Activated naive CD4-positive, alpha-beta T cell (primary cell): ENCODE measurements around the gene EML1.

Experiments used
- DNase-seq, 4 experiments: peaks; one replicate each; lab custom pipeline; 2025; lab: John Stamatoyannopoulos, UW

Gene EML1

DNA sequence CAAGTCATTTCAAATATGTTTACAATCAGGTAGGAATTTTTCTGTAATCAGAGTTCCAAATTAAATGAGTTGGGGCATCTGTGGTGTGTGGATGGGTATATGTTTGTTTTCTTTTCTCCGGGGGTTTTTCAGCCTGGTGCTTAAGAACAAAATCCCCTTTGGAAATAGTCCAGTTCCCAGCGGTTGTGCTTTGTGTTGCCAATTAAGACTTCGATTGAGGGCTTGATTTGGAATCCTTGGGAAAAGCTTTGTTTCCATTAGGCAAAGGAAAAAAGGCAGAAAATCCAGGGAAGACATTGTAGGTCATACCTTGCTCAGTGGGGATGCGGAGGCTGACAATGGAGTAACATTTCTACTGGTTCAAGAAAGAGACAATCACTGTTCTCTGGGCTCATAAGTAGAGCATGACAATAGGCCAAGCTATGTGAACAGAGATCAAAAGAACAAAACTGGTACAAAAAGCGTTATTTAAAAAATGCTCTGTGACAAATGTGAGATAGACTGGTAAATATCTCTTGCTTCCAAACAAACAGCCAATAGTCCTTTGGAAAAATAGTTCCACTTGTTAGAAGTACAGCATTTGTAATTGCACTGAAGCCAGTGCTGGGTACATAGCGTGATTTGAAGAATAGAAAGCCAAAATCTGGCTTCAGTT, 79.7 kb downstream of the EML1 start:
- DNase-seq: no peak

DNA sequence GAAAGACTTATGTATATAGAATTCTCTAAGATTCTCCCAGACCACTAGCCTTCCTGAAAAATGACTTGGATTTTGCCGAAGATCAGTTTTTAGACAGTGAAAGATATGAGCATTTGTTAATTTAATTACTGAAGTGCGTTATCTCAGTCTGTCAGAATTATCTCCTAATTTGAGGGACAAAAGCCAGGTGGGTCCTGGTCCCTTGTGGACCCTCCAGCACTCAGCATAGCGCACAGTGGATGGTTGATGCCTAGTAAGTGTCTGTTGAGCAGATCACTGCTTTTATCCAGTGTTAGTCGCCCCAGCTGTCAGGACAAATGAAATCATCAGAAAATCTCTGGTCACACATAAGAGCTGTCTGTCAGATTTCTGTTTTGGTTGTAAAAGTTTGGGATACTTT, 80.4 kb downstream of the EML1 start:
- no peak for DNase-seq

DNA sequence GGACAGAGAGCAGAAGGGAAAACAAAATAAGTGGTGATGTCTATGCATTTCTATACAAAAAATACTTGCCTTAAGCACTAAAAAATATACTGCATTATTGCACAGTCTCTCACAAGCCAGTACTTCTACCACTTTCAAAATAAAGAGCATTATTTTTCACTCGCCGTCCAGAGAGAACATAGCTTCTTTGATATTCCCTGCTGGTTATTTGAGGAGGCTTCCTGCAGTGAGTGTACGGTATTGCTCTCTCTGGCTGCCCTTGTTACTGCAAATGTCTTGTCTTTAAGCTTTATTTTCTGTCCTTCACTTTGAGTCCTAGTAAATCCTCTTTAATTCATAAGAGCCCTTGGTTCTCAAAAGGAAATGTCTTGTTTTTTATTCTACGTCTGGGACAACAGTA, 81.1 kb downstream of the EML1 start:
- DNase-seq: no peak

DNA sequence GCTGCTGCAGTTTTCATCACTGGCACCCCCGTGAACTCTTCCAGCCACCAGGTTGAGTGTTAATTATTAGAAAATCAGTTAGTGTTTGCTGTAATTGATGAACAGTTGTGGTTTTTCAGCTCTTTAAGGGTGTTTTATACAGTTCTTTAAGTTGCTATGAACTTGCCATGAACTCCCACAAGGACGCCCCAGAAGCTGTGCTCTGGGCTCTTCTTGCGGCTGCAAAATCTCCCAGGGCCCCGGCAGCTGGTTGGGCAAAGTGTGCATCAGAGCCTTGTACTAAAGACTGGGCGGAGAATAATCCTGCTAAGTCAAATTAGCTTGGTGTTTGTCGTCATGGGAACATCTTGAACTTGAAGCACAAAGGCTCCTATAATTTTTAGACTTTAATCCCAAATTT, 82.2 kb downstream of the EML1 start:
- DNase-seq: no peak

DNA sequence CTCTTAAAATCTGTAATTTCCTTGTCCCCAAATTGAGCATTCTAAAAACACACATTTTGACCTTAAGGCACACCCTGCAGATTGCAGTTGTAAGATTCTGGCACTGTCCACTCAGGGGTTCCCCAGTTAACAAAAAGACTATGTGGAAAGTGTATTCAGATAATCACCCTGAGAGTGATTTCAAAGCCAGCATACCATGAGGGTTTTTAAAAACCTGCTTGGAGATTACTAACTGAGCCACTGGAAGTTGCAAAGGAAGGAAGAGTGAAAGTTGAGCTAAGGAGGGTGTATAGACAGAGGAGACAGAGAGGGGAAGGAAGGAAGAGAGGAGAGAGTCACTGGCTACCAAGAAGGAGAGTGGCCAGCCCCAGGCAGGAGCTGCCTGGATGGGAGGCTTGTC, 82.6 kb downstream of the EML1 start:
- no peak for DNase-seq

DNA sequence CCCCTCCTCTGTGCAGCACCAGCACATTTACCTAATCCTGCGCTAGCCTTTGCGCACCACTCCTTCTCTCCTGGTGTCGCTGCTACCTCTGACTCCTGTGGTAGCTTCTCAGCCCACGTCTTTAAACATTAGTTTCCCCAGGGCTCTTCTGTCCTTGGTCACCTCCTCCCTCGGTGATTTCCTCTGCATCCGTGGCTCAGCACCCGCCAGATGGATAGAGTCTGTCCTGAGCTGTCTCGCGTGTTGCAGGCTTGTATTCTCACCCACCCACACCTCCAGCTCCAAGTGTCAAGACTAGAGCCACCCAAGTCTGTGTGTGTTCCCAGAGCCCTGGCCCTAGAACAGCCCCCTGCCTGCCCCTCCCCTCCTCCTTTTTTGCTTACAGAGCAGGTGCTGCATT, 83.2 kb downstream of the EML1 start:
- no peak for DNase-seq

DNA sequence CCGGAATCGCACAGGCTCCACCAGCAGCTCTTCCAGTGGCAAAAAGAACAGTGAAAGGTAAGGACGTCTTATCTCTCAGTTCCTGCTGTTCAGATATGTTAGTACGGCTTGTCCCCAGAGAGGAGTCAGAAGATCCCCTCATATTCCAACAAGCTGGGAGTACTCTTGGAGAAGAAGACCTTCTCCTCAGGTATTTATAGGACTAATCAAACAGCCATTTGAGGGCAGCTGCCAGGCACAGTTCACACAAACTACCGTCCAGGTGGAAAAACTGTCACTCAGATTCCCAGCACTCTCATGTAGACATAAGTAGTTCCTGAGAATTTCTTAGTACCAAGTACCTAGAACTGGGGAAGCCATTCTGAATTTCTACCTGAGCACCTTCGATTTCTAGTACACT, 85.3 kb downstream of the EML1 start:
- no peak for DNase-seq

DNA sequence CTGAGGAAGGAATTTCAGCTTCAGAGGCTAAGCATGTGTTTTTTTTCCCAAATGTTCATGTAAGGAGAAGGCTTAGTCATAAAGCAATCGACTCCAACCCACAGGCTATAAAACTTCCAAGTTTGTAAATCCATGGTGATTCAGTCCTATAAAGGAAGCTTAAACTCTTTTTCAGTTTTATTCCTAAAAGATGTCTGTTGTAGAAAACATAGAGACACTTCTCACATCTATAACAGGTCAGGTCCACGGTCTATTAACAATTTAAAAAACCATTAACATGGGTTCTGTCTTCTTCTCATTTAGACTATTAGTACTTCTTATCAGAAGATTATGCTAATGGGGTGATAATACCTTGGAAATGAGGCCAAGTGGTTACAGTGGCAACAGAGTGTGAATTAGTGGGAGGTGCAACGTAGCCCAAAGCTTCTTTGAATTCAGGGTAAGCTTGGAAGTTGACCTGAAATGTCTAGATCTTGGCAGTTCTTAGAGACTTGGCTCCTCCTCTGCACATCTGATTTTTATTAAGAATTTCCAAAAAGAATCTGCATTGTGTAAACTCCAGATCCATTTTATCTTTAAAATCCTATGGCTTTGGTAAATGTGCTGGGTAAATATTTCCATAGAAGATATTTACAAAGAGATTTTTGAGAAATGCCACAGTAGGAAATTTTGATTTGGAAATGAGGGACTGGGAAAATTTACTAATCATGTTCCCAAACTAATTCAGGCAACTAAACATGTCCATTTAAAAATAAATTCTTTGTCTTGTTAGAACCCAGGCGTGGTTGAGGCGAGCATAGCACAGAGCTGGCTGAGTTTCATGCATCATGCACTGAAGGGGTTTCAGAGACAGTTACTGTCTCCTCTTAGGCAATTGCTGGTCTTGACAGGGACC, 86.4 kb downstream of the EML1 start:
- no peak for DNase-seq

DNA sequence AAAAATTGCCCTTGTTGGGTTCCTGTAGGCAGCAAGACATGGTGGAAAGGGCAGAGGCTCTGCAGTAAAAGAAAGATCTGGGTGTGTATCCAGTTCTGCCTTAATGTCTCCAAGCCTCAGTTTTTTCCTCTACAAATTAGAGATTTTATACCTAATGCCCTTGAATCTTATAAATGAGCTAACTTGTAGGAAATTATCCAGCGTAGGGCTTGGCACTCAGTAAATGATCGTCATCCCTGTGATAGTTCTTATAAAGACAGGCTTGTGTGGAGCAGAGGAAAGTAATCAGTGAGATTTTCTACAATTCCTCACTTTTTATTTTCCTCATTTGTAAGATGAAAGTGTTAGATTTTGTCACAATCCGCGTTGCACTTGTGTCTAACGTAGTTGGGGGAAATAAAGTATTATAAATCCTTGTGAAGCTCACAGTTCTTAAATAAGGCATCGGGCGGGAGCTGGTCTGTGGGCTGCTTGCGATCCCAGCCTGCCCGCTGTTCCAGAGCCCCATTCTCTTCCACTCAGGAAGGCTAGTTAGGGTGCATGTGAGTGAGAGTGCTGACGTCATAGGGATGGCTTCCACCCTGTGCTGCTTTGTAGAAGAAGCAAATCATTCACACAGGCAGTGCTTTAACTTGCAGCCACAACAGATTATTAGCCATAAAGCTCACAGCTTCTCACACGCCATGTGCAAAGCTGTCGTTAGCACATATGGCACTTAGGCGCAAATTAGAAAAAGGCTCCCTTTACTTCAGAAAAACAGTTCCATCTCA, 87.6 kb downstream of the EML1 start:
- no peak for DNase-seq

DNA sequence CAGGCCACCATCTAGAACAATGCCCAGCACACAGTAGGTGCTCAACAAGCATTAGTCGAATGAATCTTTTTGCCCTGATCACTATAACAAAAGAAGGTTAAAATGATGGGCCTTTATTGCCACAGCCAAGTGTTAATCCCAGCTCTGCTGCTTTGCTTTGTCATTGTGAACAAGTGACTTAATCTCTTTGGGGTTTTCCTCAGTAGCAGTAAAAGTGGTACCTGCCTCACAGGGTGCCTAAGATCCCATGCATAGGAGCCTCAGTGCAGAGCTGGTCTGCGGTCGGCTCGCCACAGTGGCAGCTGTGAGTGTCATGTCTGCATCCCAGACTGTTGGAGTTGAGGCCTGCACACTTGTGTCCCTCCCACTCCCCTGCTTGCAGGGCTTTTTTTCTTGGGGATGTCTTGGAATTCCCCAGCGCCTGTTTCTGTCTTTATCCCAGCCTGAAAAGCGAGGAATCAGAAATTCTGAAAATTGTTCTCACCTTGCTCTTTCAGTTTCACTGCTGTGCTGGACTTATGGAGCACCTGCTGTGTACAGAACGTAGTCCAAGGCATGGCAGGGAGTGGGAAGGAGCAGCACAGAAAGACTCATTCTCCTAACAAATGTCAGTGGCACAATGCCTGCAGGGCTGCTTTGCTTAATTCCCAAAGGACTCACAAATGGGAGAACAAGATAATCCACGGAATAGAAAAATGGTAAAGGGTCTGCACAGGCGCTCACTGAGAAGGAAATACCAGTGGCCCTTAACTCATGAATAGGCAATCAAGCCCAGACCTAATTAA, 90.8 kb downstream of the EML1 start:
- DNase-seq: no peak

DNA sequence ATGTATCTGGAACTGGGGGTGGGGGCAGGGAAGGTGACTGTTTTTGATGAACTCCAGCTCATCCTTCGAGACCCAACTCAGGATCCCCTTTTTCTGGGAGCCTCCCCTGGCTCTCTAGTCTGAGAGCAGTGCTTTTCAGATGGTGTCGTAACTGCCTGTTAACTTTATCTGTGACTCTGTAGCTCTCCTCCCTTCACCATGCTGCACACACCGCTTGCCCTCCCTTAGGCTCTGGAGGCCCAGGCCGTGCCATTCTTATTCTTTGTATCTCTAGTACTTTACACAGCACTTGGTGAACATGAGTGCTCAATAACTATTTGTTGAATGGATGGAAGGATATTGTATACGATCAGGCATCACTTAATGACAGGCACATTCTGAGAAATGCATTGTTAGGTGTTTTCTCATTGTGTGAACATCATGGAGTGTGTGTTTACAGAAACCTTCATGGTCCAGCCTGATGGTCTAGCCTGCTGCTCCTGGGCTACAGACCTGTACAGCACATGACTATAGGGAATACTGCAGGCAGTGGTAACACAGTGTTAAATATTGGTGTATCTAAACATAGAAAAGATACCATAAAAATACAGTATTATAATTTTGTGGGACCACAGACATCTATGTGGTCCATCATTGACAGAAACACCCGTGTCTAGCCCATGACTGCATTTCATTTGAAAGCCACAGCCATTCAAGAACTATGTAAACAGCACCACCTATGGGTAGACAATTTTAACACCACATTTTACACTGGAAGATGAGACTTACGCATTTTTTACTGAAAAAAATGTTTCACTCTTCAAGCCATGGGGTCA, 91.8 kb downstream of the EML1 start:
- DNase-seq: no peak

DNA sequence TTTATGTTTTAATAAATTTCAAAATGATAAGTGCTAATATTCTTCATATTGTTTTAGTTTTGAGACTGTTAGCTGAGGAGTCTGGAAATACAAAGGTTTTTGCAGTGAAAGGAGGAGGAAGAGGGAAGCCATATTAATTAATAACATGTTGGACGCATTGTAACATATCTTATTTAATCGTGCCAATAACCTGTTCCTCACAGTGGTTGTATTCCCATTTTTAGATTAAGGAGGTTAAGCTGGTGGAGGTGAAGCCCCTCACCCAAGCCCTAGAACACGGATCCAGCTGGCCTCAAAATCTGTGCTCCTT, 92.4 kb downstream of the EML1 start:
- no peak for DNase-seq

DNA sequence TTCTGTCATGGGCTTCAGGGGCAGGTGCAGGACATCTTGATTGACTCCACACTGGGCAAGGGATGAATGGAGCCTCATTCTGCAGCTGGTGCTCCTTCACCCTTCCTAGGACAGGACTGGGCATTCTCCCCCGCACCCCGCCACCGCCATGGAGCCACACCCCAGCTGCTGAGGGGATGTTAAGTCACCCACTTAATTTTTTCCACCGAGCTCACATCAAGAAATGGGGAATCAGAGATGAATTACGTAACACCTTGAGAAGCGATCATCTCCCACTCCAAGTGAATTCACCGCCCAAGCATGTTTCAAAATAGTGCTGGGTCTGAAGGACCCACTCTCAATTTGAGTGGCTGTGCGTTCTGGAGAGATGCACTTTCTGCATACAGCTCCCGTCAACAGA, 94.2 kb downstream of the EML1 start:
- DNase-seq: no peak

DNA sequence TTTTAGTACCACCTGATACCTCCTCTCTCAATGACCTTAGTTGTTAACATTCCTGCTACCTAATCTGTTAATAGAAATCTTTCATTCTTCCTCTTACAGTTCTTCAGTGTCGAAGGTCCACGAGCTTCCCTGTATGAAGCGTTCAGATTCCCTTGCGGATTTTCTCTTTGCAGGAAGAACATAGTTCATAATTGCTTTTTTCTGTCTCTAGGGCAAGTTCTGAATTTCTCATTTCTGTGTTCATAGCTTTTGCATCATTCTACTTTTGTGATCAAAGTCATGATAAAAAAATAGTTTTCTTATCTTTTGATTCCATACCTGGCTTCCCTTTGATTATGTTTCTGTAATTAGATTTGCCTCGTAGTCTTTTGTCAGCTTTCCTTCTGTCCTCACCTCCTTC, 94.9 kb downstream of the EML1 start:
- DNase-seq: no peak

DNA sequence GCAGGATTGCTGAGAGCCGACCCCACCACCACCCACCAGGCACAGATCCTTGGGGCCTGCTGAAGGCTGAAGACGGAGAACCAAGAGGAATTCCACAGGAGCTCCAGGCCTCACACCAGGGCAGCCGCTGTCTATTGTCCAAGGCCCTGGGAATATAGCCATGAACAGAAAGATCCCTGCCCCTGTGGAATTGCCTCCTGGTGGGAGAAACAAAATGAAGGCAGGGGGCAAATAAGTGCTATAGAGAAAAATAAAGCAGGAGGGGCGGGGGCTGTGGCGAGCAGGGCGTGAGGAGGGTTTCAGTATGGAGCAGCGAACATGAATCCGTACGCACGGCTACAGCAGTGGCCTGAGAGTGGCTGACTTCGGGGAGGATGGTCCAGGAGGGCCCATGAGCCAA, 96.1 kb downstream of the EML1 start:
- DNase-seq: no peak

DNA sequence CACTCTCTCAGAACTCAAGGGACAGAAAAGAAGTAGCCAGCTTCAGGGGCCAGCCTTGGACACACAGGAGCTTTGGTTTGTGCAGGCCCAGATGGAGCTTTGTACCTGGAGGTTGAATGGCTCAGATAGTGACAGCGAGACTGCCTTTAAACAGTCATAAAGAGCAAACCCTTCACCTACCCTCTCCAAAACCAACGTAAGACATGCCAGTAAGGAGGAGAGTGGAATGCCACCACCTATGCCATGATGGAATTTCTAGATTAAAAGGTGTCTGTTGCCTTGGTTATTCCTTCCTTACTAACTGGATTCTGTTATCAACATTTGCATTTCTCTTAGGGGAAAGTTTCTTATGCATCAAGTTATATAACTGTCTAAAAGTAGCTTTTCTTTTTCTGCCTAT, 98.1 kb downstream of the EML1 start:
- no peak for DNase-seq

DNA sequence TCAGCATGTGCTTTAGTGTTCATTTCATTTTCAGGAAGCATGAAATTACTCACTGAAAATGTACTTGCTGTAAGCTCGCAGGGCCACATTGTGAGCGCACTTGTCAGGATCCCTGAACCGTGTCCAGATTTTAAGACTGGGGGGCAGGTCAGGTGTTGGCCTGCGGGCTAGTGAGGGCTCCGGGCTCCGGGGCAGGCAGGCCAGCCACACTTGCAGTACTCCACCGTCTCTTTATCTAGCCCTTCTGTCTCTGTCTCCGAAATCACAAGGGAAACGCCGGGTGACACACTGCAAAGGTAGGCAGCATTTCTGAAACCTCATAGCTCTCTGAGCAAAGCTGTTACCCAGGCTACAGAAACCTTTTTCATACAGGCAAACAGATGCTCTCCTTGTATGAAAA, 98.7 kb downstream of the EML1 start:
- DNase-seq: no peak

DNA sequence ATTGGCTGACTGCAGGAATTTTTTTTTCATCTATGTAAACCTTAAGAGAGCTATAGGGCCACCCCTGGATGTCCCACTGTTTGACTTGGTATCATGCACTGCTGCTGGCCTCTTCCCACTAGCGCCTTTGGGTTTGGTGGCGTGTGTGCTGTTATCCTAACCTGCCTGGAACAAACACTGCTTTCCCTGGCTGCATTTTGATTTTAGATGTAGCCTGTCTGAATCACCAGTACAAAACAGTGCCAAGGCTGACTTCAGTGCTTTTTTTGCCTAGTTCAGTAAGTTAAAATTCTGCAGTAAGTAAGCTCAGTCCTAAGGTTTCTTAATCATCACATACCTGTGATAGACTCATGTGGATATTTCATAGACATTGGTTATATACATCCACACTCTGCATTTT, 99.2 kb downstream of the EML1 start:
- no peak for DNase-seq

DNA sequence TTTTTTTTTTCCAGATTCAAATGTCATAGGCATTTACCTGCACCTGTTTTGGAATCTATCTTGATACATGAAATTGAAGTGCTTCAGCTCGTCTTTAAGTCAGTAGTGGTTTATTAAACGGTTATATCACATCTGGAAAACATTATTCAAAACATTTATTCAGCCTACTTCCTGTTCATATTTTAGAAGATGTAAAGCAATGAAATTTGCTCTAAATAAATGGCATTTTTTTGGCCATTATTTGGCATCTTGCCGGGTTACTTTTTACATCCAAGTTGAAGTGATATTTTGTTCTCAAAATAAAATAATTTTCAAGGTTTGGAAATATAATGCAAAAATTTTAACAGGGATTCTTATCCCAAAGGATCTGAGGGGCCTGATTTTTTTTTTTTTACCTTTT, 103.1 kb downstream of the EML1 start:
- DNase-seq: no peak

DNA sequence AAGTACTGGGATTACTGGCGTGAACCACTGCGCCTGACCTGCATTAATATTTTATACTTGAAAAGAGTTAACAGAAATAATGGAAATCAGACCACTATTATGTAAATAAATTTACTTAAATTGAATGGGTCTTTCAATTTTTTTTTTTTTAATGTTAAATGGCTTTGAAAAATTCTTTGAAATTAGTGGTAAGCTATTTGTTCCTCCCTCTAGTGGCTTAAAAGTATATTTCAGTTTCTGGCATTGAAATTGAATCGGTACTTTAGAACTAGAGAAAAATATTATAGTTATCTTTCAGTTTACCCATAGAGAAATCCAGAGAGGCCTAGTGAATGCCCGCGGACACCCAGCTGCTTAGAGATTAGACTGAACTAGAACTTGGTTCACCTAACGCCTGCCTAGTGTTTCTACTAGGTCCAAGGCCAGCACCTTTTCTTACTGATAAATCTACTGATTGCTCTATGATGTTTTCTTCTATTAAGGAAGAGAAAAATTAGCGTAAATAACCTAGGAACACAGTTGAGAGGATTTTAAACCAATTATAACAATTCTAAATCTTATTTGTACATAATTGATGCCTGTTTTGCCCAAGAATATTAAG, 106.5 kb downstream of the EML1 start:
- DNase-seq: no peak

DNA sequence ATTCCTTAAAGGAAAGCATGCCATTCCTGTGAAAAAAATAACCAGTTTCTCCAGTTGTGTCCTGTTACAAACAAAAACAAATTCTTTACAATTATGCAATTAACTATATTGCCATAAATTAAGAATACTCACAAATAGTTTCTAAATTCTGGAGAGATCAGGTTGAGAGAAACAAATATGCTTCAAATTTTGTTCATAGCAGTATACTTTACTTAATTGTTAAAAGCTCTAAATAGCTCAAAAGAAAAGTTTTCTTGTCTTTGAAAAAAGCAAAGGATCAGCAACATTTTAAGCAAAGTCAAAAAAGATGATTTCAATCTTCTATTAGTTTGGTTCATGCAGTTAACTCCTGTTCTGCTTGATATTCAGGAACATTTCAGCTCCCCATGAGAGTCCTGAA, 109.7 kb downstream of the EML1 start:
- no peak for DNase-seq
